Stomach (tissue), 9 donors: Measurements from ENCODE around the gene CYTH3. TPM values are rescaled to one million over a fixed set of nuclear protein-coding genes. Genes with fewer than 3 reads are reported as not detected.
"Not testable (repeated sequence)": the region's sequence is repeated elsewhere in the genome, so short reads cannot be mapped to it uniquely, and the experiment has no call there.

Source experiments
- DNase-seq, 2 donors: peaks; one replicate each; pipeline versions ENCODE4 v3.0.0 to v3.0.0-alpha.2; 2013 to 2019
- H3K27ac ChIP-seq, 5 donors: fragments of 200-600 bp in 4 of 5; sonication (generic) in 4 of 5; one replicate each; pipeline ENCODE4 v1.5.1; 2013 to 2019; ENCODE audit warnings: mild to moderate bottlenecking in 1 of 5, moderate library complexity in 1 of 5
- H3K27me3 ChIP-seq, 3 donors: fragments of 200-600 bp; sonication (generic); one replicate each; pipeline ENCODE4 v1.5.1; 2017 to 2019; ENCODE audit warnings: mixed run types in 1 of 3
- H3K36me3 ChIP-seq, 4 donors: fragments of 200-600 bp; sonication (generic); 1 replicate in 3 of 4; 2 replicates in 1 of 4; pipeline ENCODE4 v1.5.1; 2016 to 2019
- H3K4me1 ChIP-seq, 4 donors: fragments of 200-600 bp; sonication (generic); one replicate each; pipeline ENCODE4 v1.5.1; 2016 to 2019
- H3K4me3 ChIP-seq, 4 donors: fragments of 200-600 bp; sonication (generic) in 3 of 4; one replicate each; pipeline ENCODE4 v1.5.1; 2016 to 2019; ENCODE audit warnings: mild to moderate bottlenecking in 1 of 4
- H3K9me3 ChIP-seq, 4 donors: fragments of 200-600 bp; sonication (generic); one replicate each; pipeline ENCODE4 v1.5.1; 2016 to 2019
- CTCF ChIP-seq, 7 experiments: fragments of 450-650 bp in 4 of 7; fragments of 200-600 bp in 3 of 7; sonication (generic) in 3 of 7; IDR thresholded peaks; one replicate each; pipeline ENCODE4 v1.5.1; 2016 to 2019; ENCODE audit warnings: antibody characterized with exemption in 7 of 7, control low read depth in 2 of 7, mild to moderate bottlenecking in 1 of 7
- EP300 ChIP-seq: sonication (generic); formaldehyde crosslinking; IDR thresholded peaks from one replicate; pipeline ENCODE4 v1.6.1; 2017; ENCODE audit warnings: antibody characterized with exemption
- POLR2A ChIP-seq, 4 donors: fragments of 450-650 bp; IDR thresholded peaks; one replicate each; pipeline ENCODE4 v1.6.1; 2016; ENCODE audit warnings: antibody characterized with exemption in 4 of 4, control low read depth in 2 of 4, mild to moderate bottlenecking in 1 of 4, moderate library complexity in 1 of 4
- POLR2AphosphoS5 ChIP-seq, 3 donors: sonication (generic); formaldehyde crosslinking; IDR thresholded peaks; one replicate each; pipeline ENCODE4 v1.6.1; 2016; ENCODE audit warnings: antibody characterized with exemption in 3 of 3
- WGBS, 5 donors: extraction: QIAGEN DNeasy Blood & Tissue Kit in 3 of 5; methylation state at CpG; one replicate each; pipeline versions ENCODE4 v1.1.5 to v1.1.7; 2013 to 2018; 5-methylcytosine and 5-hydroxymethylcytosine counted together
- intact Hi-C: fragments of 100-400 bp; cut with DNase I; formaldehyde crosslinking; loops from one replicate; pipeline ENCODE4 v1.15.1; 2023; ENCODE audit warnings: low total_unique reads
- polyA plus RNA-seq, 3 donors: library from polyadenylated mRNA; stranded (reverse); fragments of 200-250 nt; gene quantifications; one replicate each; pipeline ENCODE4 v1.2.3, GENCODE V29; 2013
- total RNA-seq, 5 donors: library from RNA; depleted of rRNA; stranded (reverse); fragments of >200 nt; gene quantifications; one replicate each; pipeline versions ENCODE4 v1.1.0 to v1.2.3, GENCODE V29; 2014 to 2016
- donor health status: healthy with polysubstance abuse.
- donor health status: Bipolar disorder and iron deficiency.
- donor health status: healthy.

CYTH3 gene
- total and polyA plus RNA-seq, 8 donors: 5.1 to 33.8 (median 16.1) TPM

GRCh38 chr7:6306471-6306870 is 34.0 kb upstream of the CYTH3 start:
- Histone ChIP-seq H3K36me3 (no peaks in the 10 kb centered on the region), H3K4me3 (no peak overlapping the region), H3K27ac (no peak overlapping the region), H3K27me3 (no peaks in the 10 kb centered on the region), H3K9me3 (no peaks in the 10 kb centered on the region), H3K4me1 (no peaks in the 10 kb centered on the region)
- no peak for DNase-seq
- intact Hi-C loops: no loop called here
- TF ChIP-seq POLR2AphosphoS5 (IDR thresholded peaks at IDR 0.05): no peak
- TF ChIP-seq EP300: no peak
- no peak for TF ChIP-seq CTCF (IDR thresholded peaks at IDR 0.05)
- no peak for TF ChIP-seq POLR2A (IDR thresholded peaks at IDR 0.05)
- WGBS, 5 donors: 57 to 77% (median 75%) methylated on average over 3 of the region's 3 CpGs

- Histone ChIP-seq H3K9me3 (no peaks in the 10 kb centered on the region), H3K27ac (no peak overlapping the region), H3K36me3 (no peaks in the 10 kb centered on the region), H3K27me3 (no peaks in the 10 kb centered on the region), H3K4me3 (no peak overlapping the region), H3K4me1 (no peaks in the 10 kb centered on the region)
- no peak for DNase-seq
- 21 to 39% (median 31%) methylated on average over 2 of the region's 2 CpGs for WGBS, 5 donors
- intact Hi-C loops: no loop called here
- no peak for TF ChIP-seq POLR2AphosphoS5 (IDR thresholded peaks at IDR 0.05)
- no peak for TF ChIP-seq POLR2A (IDR thresholded peaks at IDR 0.05)
- no peak for TF ChIP-seq EP300
- no peak for TF ChIP-seq CTCF (IDR thresholded peaks at IDR 0.05)
These were observed 32.9 kb upstream of the CYTH3 start for GRCh38 chr7:6305330-6305729.

DNA sequence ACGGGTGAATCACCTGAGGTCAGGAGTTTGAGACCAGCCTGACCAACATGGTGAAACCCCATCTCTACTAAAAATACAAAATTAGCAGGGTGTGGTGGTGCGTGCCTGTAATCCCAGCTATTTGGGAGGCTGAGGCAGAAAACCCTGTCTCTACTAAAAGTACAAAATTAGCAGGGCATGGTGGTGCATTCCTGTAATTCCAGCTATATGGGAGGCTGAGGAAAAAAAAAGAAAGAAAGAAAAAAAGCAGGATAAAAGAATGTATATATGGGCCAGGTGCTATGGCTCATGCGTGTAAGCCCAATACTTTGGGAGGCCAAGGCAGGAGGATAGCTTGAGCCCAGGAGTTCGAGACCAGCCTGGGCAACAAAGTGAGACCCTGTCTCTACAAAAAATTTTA is 29.0 kb upstream of the CYTH3 start:
- H3K4me3 ChIP-seq, H3K27ac ChIP-seq, H3K4me1 ChIP-seq, H3K27me3 ChIP-seq, DNase-seq, intact Hi-C loops, H3K36me3 ChIP-seq, H3K9me3 ChIP-seq: not testable (repeated sequence)
- 90 to 97% (median 92%) methylated on average over 4 of the region's 4 CpGs for WGBS, 5 donors

DNA sequence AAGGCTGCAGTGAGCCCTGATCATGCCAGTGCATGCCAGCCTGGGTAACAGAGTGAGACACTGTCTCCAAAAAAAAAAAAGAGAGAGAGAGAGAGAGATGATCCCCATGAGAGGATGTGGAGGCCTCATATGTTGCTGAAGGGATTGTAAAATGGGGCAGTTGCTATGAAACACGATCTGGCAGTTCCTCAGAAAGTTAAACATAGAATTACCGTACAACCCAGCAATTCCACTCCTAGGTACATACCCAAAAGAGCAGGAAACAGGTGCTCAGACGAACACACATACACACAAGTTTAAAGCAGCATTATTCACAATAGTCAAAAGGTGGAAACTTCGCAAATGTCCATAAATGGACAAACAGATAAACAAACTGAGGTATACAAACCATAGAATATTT is 27.4 kb upstream of the CYTH3 start:
- no peak for DNase-seq
- no peaks in the 10 kb centered on the region for H3K4me1 ChIP-seq
- 77 to 91% (median 82%) methylated on average over 4 of the region's 4 CpGs for WGBS, 5 donors
- no peaks in the 10 kb centered on the region for H3K9me3 ChIP-seq
- H3K27ac ChIP-seq: no peak overlapping the region
- TF ChIP-seq POLR2AphosphoS5 (IDR thresholded peaks at IDR 0.05) (no peak), POLR2A (IDR thresholded peaks at IDR 0.05) (no peak), CTCF (IDR thresholded peaks at IDR 0.05) (no peak), EP300 (no peak)
- intact Hi-C loops: no loop called here
- H3K4me3 ChIP-seq: no peak overlapping the region
- H3K36me3 ChIP-seq: no peaks in the 10 kb centered on the region
- no peaks in the 10 kb centered on the region for H3K27me3 ChIP-seq

DNA sequence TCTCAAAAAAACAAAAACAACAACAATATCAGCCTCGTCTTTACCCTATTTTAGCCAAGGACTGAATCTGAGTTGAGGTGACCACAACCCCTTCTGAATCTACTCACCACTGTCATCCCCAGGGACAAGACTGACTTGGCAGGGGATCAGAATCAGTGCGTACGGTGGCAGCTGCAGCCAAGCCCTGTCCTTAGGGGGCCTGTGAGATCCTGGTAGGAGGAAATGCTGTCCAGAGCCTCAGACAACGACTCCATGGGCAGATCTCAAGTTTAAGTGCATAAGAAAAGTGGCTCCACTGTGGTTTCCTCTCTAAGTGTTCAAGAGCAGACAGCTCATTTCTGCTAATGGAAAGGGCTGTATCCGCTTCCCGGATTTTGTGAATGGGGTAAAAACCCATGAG is 22.4 kb upstream of the CYTH3 start:
- H3K27me3 ChIP-seq: no peaks in the 10 kb centered on the region
- no peaks in the 10 kb centered on the region for H3K4me1 ChIP-seq
- DNase-seq: no peak
- no peaks in the 10 kb centered on the region for H3K9me3 ChIP-seq
- 53 to 69% (median 66%) methylated on average over 6 of the region's 6 CpGs for WGBS, 5 donors
- no peaks in the 10 kb centered on the region for H3K36me3 ChIP-seq
- intact Hi-C loops: no loop called here
- H3K4me3 ChIP-seq: no peak overlapping the region
- no peak overlapping the region for H3K27ac ChIP-seq
- TF ChIP-seq EP300 (no peak), CTCF (IDR thresholded peaks at IDR 0.05) (no peak), POLR2A (IDR thresholded peaks at IDR 0.05) (no peak), POLR2AphosphoS5 (IDR thresholded peaks at IDR 0.05) (no peak)
